SK-N-SH (cell line): ENCODE results near the gene CEP290. TPM values are rescaled to one million over a fixed set of nuclear protein-coding genes. Genes with fewer than 3 reads are reported as not detected.

Experiments
- CTCF ChIA-PET: fragments of 300-600, 350-600 bp; formaldehyde crosslinking; extraction: SDS; loops from one replicate; lab custom pipeline; 2021; lab: Yijun Ruan, JAX
- POLR2A ChIA-PET: fragments of 350-600 bp; sonication (Branson Sonifier 250); formaldehyde crosslinking; extraction: SDS; loops from one replicate; lab custom pipeline; 2020; ENCODE audit warnings: antibody characterized with exemption, inconsistent platforms; lab: Yijun Ruan, JAX
- DNase-seq: peaks from one replicate; pipeline ENCODE4 v3.0.0; 2012
- H2AFZ ChIP-seq: fragments of 200-600 bp; sonication (generic); 2 replicates; pipeline ENCODE4 v1.8.1; 2016; ENCODE audit warnings: antibody characterized with exemption, mild to moderate bottlenecking, low read depth
- H3F3A ChIP-seq: fragments of 200-600 bp; sonication (generic); replicated peaks from 2 replicates; pipeline ENCODE3; 2016; ENCODE audit warnings: antibody characterized with exemption, mild to moderate bottlenecking; ENCODE audit not compliant: insufficient read depth
- H3K27ac ChIP-seq, 2 experiments: fragments of 200-500 bp in 1 of 2; fragments of 200-600 bp in 1 of 2; sonication (Bioruptor generic) in 1 of 2; sonication (generic), shearing (Covaris generic) in 1 of 2; 2 replicates each; pipeline versions ENCODE4 v1.5.1 to v1.6.1; 2014 to 2016; ENCODE audit warnings: low read depth in 2 of 2, inconsistent platforms in 1 of 2, low read length in 1 of 2, mild to moderate bottlenecking in 1 of 2, mixed read lengths in 1 of 2
- H3K27me3 ChIP-seq: fragments of 200-600 bp; sonication (generic), shearing (Covaris generic); 2 replicates; pipeline ENCODE4 v1.6.1; 2016; ENCODE audit warnings: mixed run types; ENCODE audit not compliant: insufficient read depth
- H3K36me3 ChIP-seq, 2 experiments: fragments of 200-500 bp in 1 of 2; fragments of 200-600 bp in 1 of 2; sonication (Bioruptor generic) in 1 of 2; sonication (generic) in 1 of 2; replicated peaks in 1 of 2; 2 replicates each; pipeline versions ENCODE3 to v1.5.1; 2014 to 2016; ENCODE audit warnings: low read length in 1 of 2, mild to moderate bottlenecking in 1 of 2; ENCODE audit not compliant: insufficient read depth in 2 of 2, control insufficient read depth in 1 of 2
- H3K4me1 ChIP-seq, 2 experiments: fragments of 200-500 bp in 1 of 2; fragments of 200-600 bp in 1 of 2; sonication (Bioruptor generic) in 1 of 2; sonication (generic), shearing (Covaris generic) in 1 of 2; 2 replicates each; pipeline versions ENCODE4 v1.5.1 to v1.6.1; 2014 to 2016; ENCODE audit warnings: low read depth in 1 of 2, low read length in 1 of 2, mixed run types in 1 of 2; ENCODE audit not compliant: insufficient read depth in 2 of 2, control insufficient read depth in 1 of 2
- H3K4me2 ChIP-seq: fragments of 200-600 bp; sonication (generic), shearing (Covaris generic); 2 replicates; pipeline ENCODE4 v1.6.1; 2017; ENCODE audit warnings: mixed run types
- H3K4me3 ChIP-seq, 2 experiments: fragments of 200-500 bp in 1 of 2; fragments of 200-600 bp in 1 of 2; sonication (Bioruptor generic) in 1 of 2; sonication (generic), shearing (Covaris generic) in 1 of 2; 2 replicates each; pipeline versions ENCODE4 v1.5.1 to v1.8.1; 2014 to 2016; ENCODE audit warnings: low read depth in 2 of 2, inconsistent platforms in 1 of 2, low read length in 1 of 2, mild to moderate bottlenecking in 1 of 2, mixed read lengths in 1 of 2, moderate library complexity in 1 of 2
- H3K79me2 ChIP-seq: fragments of 200-600 bp; sonication (generic); 2 replicates; pipeline ENCODE4 v1.8.1; 2017; ENCODE audit warnings: mild to moderate bottlenecking; ENCODE audit not compliant: insufficient read depth
- H3K9ac ChIP-seq: fragments of 200-600 bp; sonication (generic); 2 replicates; pipeline ENCODE4 v1.6.1; 2017; ENCODE audit warnings: mixed run types
- H3K9me2 ChIP-seq: fragments of 200-600 bp; sonication (generic); 2 replicates; pipeline ENCODE4 v1.6.1; 2017; ENCODE audit warnings: mixed run types
- H3K9me3 ChIP-seq: fragments of 200-600 bp; sonication (generic); 2 replicates; pipeline ENCODE4 v1.6.1; 2017; ENCODE audit warnings: mixed run types, mild to moderate bottlenecking, moderate library complexity
- H4K20me1 ChIP-seq: fragments of 200-600 bp; sonication (generic); 2 replicates; pipeline ENCODE4 v1.6.1; 2017; ENCODE audit warnings: mild to moderate bottlenecking, mixed run types; ENCODE audit not compliant: insufficient read depth
- CHD2 ChIP-seq: fragments of 150-350 bp; IDR thresholded peaks from 2 replicates; pipeline ENCODE4 v1.6.1; 2018; ENCODE audit warnings: low read length; ENCODE audit not compliant: partially characterized antibody
- GABPA ChIP-seq: IDR thresholded peaks from 2 replicates; pipeline ENCODE4 v1.4.0; 2012; ENCODE audit warnings: low read depth, mild to moderate bottlenecking
- JUND ChIP-seq: IDR thresholded peaks from 2 replicates; pipeline ENCODE4 v1.4.0; 2012
- NFIC ChIP-seq: IDR thresholded peaks from 2 replicates; pipeline ENCODE4 v1.4.0; 2012; ENCODE audit warnings: borderline replicate concordance
- NRF1 ChIP-seq: IDR thresholded peaks from 2 replicates; pipeline ENCODE4 v1.6.1; 2012; ENCODE audit warnings: low read depth, mild to moderate bottlenecking, low read length
- POLR2AphosphoS5 ChIP-seq: IDR thresholded peaks from 2 replicates; pipeline ENCODE4 v1.6.1; 2012; ENCODE audit warnings: low read depth, low read length
- REST ChIP-seq: IDR thresholded peaks from 2 replicates; pipeline ENCODE4 v1.6.1; 2012; ENCODE audit warnings: mild to moderate bottlenecking, low read depth, low read length, moderate library complexity
- RXRA ChIP-seq: IDR thresholded peaks from 2 replicates; pipeline ENCODE4 v1.4.0; 2012; ENCODE audit warnings: low read depth, mild to moderate bottlenecking, borderline replicate concordance
- TAF1 ChIP-seq: IDR thresholded peaks from 2 replicates; pipeline ENCODE4 v1.6.1; 2012; ENCODE audit warnings: low read depth, mild to moderate bottlenecking, low read length, moderate library complexity, borderline replicate concordance
- TCF12 ChIP-seq: IDR thresholded peaks from 2 replicates; pipeline ENCODE4 v1.4.0; 2012
- TEAD4 ChIP-seq: IDR thresholded peaks from 2 replicates; pipeline ENCODE4 v1.4.0; 2012; ENCODE audit warnings: mild to moderate bottlenecking, borderline replicate concordance; ENCODE audit not compliant: insufficient read depth
- USF2 ChIP-seq: fragments of 150-350 bp; IDR thresholded peaks from 2 replicates; pipeline ENCODE4 v1.6.1; 2017; ENCODE audit warnings: antibody characterized with exemption, low read length, low read depth, borderline replicate concordance
- YY1 ChIP-seq: IDR thresholded peaks from 2 replicates; pipeline ENCODE4 v1.4.0; 2012; ENCODE audit warnings: low read depth, mild to moderate bottlenecking
- ZBTB33 ChIP-seq: IDR thresholded peaks from 2 replicates; pipeline ENCODE4 v1.4.0; 2012; ENCODE audit warnings: low read depth, borderline replicate concordance
- WGBS: methylation state at CpG from one replicate; pipeline ENCODE4 v1.1.6; 2017; ENCODE audit warnings: low lambda C conversion rate; 5-methylcytosine and 5-hydroxymethylcytosine counted together
- polyA plus RNA-seq, 3 experiments: library from polyadenylated mRNA; depleted of rRNA; stranded (reverse); fragments of >200 nt; gene quantifications; 2 replicates each; pipeline ENCODE4 v1.2.3, GENCODE V29; 2012
- TF ChIP-seq, protein P1 (sequence below): IDR thresholded peaks from 2 replicates; pipeline ENCODE4 v1.4.0; 2012; ENCODE audit warnings: low read depth

CEP290 gene
- polyA plus RNA-seq, 1 of the 3 experiments (the other 2 are of a cell fraction) = 8.9 TPM

DNA sequence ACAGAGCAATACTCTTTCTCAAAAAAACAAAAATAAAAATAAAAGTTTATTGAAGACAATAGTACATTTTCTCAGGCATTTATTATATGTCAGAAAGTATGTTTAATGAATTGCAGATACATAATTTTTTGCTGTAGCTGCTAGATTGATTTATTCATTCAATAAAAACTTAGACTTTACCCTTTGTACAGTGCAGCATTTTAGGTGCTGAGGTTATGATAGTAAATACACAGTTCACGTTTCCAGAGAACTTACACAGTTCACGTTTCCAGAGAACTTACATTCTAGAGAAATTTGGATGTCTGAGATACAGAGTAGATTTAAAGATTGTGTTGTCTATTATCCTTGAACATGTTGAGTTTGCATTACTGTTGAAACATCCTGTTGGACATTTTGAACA, 25.5 kb upstream of the CEP290 start (continued):
- TF ChIP-seq ZBTB33 = no peak

- H3K9me3 ChIP-seq = no peaks in the 10 kb centered on the region
- no peak overlapping the region for H3K4me3 ChIP-seq
- peaks cover 40 to 67% of the 10 kb centered on the region in 2 experiments for H3K36me3 ChIP-seq
- no peaks in the 10 kb centered on the region for H4K20me1 ChIP-seq
- H3K79me2 ChIP-seq = no peaks in the 10 kb centered on the region
- H3K27me3 ChIP-seq = no peaks in the 10 kb centered on the region
- WGBS = 86% methylated on average over 1 of the region's 1 CpG
- ChIA-PET CTCF (interaction anchor here (0.6 to 0.7 kb wide), 2 partner anchors 340 to 799 kb away, joined by 3 read pairs; no protein-coding TSS in a partner anchor), POLR2A (no interaction called here)
- no peak for DNase-seq
- no peak overlapping the region for H3K27ac ChIP-seq
- H3F3A ChIP-seq = no peaks in the 10 kb centered on the region
- no peak overlapping the region for H3K4me2 ChIP-seq
- no peak overlapping the region for H2AFZ ChIP-seq
- TF ChIP-seq USF2 (no peak), NFIC (no peak), POLR2AphosphoS5 (no peak), YY1 (no peak), TEAD4 (no peak), CHD2 (no peak), TCF12 (no peak), RXRA (no peak), REST (no peak), TAF1 (no peak), GABPA (no peak), NRF1 (no peak), JUND (no peak)
- TF ChIP-seq, protein P1, sequence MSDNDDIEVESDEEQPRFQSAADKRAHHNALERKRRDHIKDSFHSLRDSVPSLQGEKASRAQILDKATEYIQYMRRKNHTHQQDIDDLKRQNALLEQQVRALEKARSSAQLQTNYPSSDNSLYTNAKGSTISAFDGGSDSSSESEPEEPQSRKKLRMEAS = no peak
- H3K9ac ChIP-seq = no peak overlapping the region
- no peaks in the 10 kb centered on the region for H3K4me1 ChIP-seq
- no peaks in the 10 kb centered on the region for H3K9me2 ChIP-seq
These were observed 24.3 kb upstream of the CEP290 start for GRCh38 chr12:88166179-88166578.
